ENCODE data around the gene PPP1R14C.

DNA sequence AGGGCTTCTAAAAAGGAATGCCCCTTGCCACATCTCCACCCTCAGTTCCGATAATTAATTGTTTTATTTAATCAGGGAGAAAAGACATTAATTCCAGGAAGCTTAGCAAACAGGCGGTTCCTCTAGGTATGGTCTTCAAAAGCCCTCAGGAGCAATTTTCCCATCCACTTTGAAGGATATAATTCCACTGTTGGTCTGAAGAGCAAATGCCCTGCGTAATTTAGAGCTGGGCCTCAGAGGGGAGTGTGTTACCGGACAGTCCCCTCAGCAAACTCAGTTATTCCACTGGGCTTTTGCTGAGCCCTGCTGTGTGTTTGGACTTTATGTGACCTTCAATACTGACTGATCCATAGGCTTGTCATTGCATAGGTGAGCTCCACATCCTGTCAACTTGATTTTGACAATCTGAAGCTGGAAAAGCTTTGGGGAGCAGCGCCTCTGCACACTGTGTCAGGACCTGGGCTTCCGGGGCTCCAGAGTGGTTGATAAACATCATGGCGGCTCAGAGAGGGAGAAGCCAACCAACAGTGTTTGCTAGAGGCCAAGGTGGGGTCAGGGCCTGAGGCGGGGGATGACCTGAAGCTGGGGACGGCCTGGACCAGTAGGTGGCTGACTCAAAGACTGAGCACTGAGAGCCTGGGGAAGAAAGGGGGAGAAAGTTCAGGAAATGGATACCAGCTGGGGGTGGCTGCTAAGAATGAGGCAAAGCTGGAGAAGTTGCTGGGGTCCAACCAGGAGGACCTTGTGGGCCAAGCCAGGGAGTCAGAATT lies 43.5 kb downstream of the PPP1R14C start:
- TF ChIP-seq, protein P1, sequence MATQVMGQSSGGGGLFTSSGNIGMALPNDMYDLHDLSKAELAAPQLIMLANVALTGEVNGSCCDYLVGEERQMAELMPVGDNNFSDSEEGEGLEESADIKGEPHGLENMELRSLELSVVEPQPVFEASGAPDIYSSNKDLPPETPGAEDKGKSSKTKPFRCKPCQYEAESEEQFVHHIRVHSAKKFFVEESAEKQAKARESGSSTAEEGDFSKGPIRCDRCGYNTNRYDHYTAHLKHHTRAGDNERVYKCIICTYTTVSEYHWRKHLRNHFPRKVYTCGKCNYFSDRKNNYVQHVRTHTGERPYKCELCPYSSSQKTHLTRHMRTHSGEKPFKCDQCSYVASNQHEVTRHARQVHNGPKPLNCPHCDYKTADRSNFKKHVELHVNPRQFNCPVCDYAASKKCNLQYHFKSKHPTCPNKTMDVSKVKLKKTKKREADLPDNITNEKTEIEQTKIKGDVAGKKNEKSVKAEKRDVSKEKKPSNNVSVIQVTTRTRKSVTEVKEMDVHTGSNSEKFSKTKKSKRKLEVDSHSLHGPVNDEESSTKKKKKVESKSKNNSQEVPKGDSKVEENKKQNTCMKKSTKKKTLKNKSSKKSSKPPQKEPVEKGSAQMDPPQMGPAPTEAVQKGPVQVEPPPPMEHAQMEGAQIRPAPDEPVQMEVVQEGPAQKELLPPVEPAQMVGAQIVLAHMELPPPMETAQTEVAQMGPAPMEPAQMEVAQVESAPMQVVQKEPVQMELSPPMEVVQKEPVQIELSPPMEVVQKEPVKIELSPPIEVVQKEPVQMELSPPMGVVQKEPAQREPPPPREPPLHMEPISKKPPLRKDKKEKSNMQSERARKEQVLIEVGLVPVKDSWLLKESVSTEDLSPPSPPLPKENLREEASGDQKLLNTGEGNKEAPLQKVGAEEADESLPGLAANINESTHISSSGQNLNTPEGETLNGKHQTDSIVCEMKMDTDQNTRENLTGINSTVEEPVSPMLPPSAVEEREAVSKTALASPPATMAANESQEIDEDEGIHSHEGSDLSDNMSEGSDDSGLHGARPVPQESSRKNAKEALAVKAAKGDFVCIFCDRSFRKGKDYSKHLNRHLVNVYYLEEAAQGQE (IDR thresholded peaks at IDR 0.05; ENCODE audit: insufficient read depth in 1 of 2, low read depth in 2 of 2, low read length in 2 of 2): no peak
- TF ChIP-seq TAF1 (IDR thresholded peaks at IDR 0.05; ENCODE audit: borderline replicate concordance, insufficient read depth, low read length) (no peak), POLR2AphosphoS5 (IDR thresholded peaks at IDR 0.05; ENCODE audit: low read depth, low read length) (no peak)
